Panc1 (cell line): ENCODE measurements around the gene NCOA6.

Experiments
- CTCF ChIP-seq: fragments of 450-650 bp; IDR thresholded peaks from 2 replicates; pipeline ENCODE4 v1.5.1; 2017; ENCODE audit warnings: mild to moderate bottlenecking
- POLR2AphosphoS5 ChIP-seq: IDR thresholded peaks from 2 replicates; pipeline ENCODE4 v1.6.1; 2012; ENCODE audit warnings: mild to moderate bottlenecking, low read depth, low read length, moderate library complexity
- SIN3A ChIP-seq: IDR thresholded peaks from 2 replicates; pipeline ENCODE4 v1.6.1; 2012; ENCODE audit warnings: low read depth, mild to moderate bottlenecking, low read length, moderate library complexity, borderline replicate concordance; ENCODE audit not compliant: insufficient read depth
- TCF7L2 ChIP-seq: IDR thresholded peaks from 2 replicates; pipeline ENCODE4 v1.6.1; 2011; ENCODE audit warnings: mild to moderate bottlenecking, low read depth, low read length, inconsistent platforms

DNA sequence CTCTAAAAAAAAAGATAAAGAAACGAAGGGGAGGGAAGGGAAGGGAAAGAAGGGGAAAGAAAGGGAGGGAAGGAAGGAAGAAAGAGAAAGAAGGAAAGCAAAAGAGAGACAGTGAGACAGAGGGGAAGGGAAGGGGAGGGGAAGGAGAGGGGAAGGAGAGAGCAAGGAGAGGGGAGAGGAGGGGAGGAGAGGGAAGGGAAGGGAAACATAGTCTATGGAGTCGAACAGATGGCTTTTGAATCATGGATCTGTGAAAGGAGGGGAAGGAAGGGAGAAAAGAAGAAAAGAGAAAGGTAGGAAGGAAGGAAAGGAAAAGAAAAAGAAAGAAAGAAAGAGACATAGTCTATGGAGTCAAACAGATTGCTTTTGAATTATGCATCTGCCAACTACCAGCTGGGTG lies 16.7 kb upstream of the NCOA6 start:
- TF ChIP-seq CTCF (no peak), POLR2AphosphoS5 (no peak), SIN3A (no peak), TCF7L2 (no peak)
